ES-I3 (cell line): Measurements from ENCODE around the gene FGF4.

ENCODE experiments used
- H3K36me3 ChIP-seq: 2 replicates; pipeline ENCODE4 v1.6.1; 2013; ENCODE audit warnings: mild to moderate bottlenecking, low read length, control low read depth, moderate library complexity; ENCODE audit not compliant: insufficient read depth
- H3K4me1 ChIP-seq: 2 replicates; pipeline ENCODE4 v1.6.1; 2013; ENCODE audit warnings: mild to moderate bottlenecking, control low read depth, low read length; ENCODE audit not compliant: insufficient read depth
- H3K9ac ChIP-seq: 2 replicates; pipeline ENCODE4 v1.6.1; 2013; ENCODE audit warnings: low read depth, mild to moderate bottlenecking, low read length, moderate library complexity
- H3K9me3 ChIP-seq: 2 replicates; pipeline ENCODE4 v1.6.1; 2013; ENCODE audit warnings: mild to moderate bottlenecking, low read length, moderate library complexity; ENCODE audit not compliant: control insufficient read depth, insufficient read depth

The FGF4 gene

GRCh38 chr11:69732910-69733309 lies 42.2 kb downstream of the FGF4 start:
- no peak overlapping the region for H3K9ac ChIP-seq
- H3K9me3 ChIP-seq = no peaks in the 10 kb centered on the region; the same call in 1 of the 2 replicates
- no peaks in the 10 kb centered on the region for H3K36me3 ChIP-seq
- H3K4me1 ChIP-seq = no peaks in the 10 kb centered on the region

GRCh38 chr11:69731110-69731509 lies 44.0 kb downstream of the FGF4 start:
- no peaks in the 10 kb centered on the region for H3K4me1 ChIP-seq
- no peaks in the 10 kb centered on the region for H3K36me3 ChIP-seq
- H3K9ac ChIP-seq = no peak overlapping the region
- no peaks in the 10 kb centered on the region; the same call in 1 of the 2 replicates for H3K9me3 ChIP-seq

- Histone ChIP-seq H3K4me1 (peaks cover 4% of the 10 kb centered on the region; the same call in 1 of the 2 replicates), H3K9ac (no peak overlapping the region), H3K36me3 (no peaks in the 10 kb centered on the region), H3K9me3 (no peaks in the 10 kb centered on the region; the same call in 1 of the 2 replicates)
These were observed 44.6 kb downstream of the FGF4 start for GRCh38 chr11:69730500-69730899.

- Histone ChIP-seq H3K9ac (no peak overlapping the region), H3K36me3 (no peaks in the 10 kb centered on the region), H3K9me3 (no peaks in the 10 kb centered on the region; the same call in 1 of the 2 replicates), H3K4me1 (peaks cover 4% of the 10 kb centered on the region; the same call in 1 of the 2 replicates)
These were observed 45.9 kb downstream of the FGF4 start for GRCh38 chr11:69729252-69729651.

GRCh38 chr11:69727266-69727665 lies 47.9 kb downstream of the FGF4 start:
- Histone ChIP-seq H3K9me3 (no peaks in the 10 kb centered on the region), H3K4me1 (peaks cover 4% of the 10 kb centered on the region; the same call in 1 of the 2 replicates), H3K9ac (no peak overlapping the region), H3K36me3 (no peaks in the 10 kb centered on the region)

- no peak overlapping the region for H3K9ac ChIP-seq
These were observed 48.7 kb downstream of the FGF4 start for GRCh38 chr11:69726481-69726880.

GRCh38 chr11:69726019-69726418 lies 49.1 kb downstream of the FGF4 start:
- Histone ChIP-seq H3K9ac (no peak overlapping the region), H3K4me1 (peaks cover 4% of the 10 kb centered on the region; the same call in 1 of the 2 replicates), H3K36me3 (no peaks in the 10 kb centered on the region), H3K9me3 (no peaks in the 10 kb centered on the region)

More at GRCh38 chr11:69726481-69726880, 48.7 kb downstream of the FGF4 start:
- H3K36me3 ChIP-seq = no peaks in the 10 kb centered on the region
- H3K4me1 ChIP-seq = peaks cover 4% of the 10 kb centered on the region; the same call in 1 of the 2 replicates
- no peaks in the 10 kb centered on the region for H3K9me3 ChIP-seq

- H3K9me3 ChIP-seq = no peaks in the 10 kb centered on the region
- no peak overlapping the region for H3K9ac ChIP-seq
These were observed 53.4 kb downstream of the FGF4 start for GRCh38 chr11:69721745-69722144.

GRCh38 chr11:69721106-69721505 lies 54.0 kb downstream of the FGF4 start:
- H3K9ac ChIP-seq = no peak overlapping the region
- no peaks in the 10 kb centered on the region for H3K36me3 ChIP-seq
- no peaks in the 10 kb centered on the region for H3K9me3 ChIP-seq
- H3K4me1 ChIP-seq = peaks cover 4% of the 10 kb centered on the region; the same call in 1 of the 2 replicates

More at GRCh38 chr11:69721745-69722144, 53.4 kb downstream of the FGF4 start:
- Histone ChIP-seq H3K36me3 (no peaks in the 10 kb centered on the region), H3K4me1 (peaks cover 4% of the 10 kb centered on the region; the same call in 1 of the 2 replicates)
